ENCODE results near the gene PPP2R5A. TPM values are rescaled to one million over a fixed set of nuclear protein-coding genes. Genes with fewer than 3 reads are reported as not detected.
"Not testable (repeated sequence)": the region's sequence is repeated elsewhere in the genome, so short reads cannot be mapped to it uniquely, and the experiment has no call there.

Gene PPP2R5A
- polyA plus RNA-seq, 2 donors = 29.0 to 37.3 TPM

GRCh38 chr1:212309967-212310366, 24.8 kb downstream of the PPP2R5A start:
- peaks cover 0 to 3% of the 10 kb centered on the region in 2 donors for H3K4me1 ChIP-seq (ENCODE audit: control insufficient read depth in 2 of 2, insufficient read depth in 2 of 2, low read length in 1 of 2)
- no peaks in the 10 kb centered on the region for H3K9me3 ChIP-seq (ENCODE audit: control insufficient read depth in 2 of 2, insufficient read depth in 1 of 2, low read depth in 1 of 2, low read length in 1 of 2)
- H3K27me3 ChIP-seq (ENCODE audit: control insufficient read depth in 1 of 2, insufficient read depth in 2 of 2, low read length in 2 of 2) = no peaks in the 10 kb centered on the region
- peaks cover 0 to 2% of the 10 kb centered on the region in 2 donors for H3K36me3 ChIP-seq (ENCODE audit: control insufficient read depth in 2 of 2, insufficient read depth in 2 of 2, low read length in 1 of 2)
- H3K27ac ChIP-seq (ENCODE audit: low read depth in 2 of 2, low read length in 1 of 2) = no peak overlapping the region
- no peak overlapping the region for H3K4me3 ChIP-seq (ENCODE audit: low read depth in 1 of 2, low read length in 2 of 2)

GRCh38 chr1:212310383-212310782, 25.2 kb downstream of the PPP2R5A start:
- H3K4me3 ChIP-seq (ENCODE audit: low read depth in 1 of 2, low read length in 2 of 2) = no peak overlapping the region
- H3K27ac ChIP-seq (ENCODE audit: low read depth in 2 of 2, low read length in 1 of 2) = peak overlapping the region in 1 of 2 donors; percentile 3
- no peaks in the 10 kb centered on the region for H3K27me3 ChIP-seq (ENCODE audit: control insufficient read depth in 1 of 2, insufficient read depth in 2 of 2, low read length in 2 of 2)
- H3K4me1 ChIP-seq (ENCODE audit: control insufficient read depth in 2 of 2, insufficient read depth in 2 of 2, low read length in 1 of 2) = peaks cover 0 to 3% of the 10 kb centered on the region in 2 donors
- H3K9me3 ChIP-seq (ENCODE audit: control insufficient read depth in 2 of 2, insufficient read depth in 1 of 2, low read depth in 1 of 2, low read length in 1 of 2) = no peaks in the 10 kb centered on the region
- peaks cover 0 to 2% of the 10 kb centered on the region in 2 donors for H3K36me3 ChIP-seq (ENCODE audit: control insufficient read depth in 2 of 2, insufficient read depth in 2 of 2, low read length in 1 of 2)
- 83 to 89% methylated on average over 3 of the region's 3 CpGs for WGBS, 2 donors

GRCh38 chr1:212311836-212312497, 26.8 kb downstream of the PPP2R5A start:
- peaks cover 0 to 2% of the 10 kb centered on the region in 2 donors for H3K36me3 ChIP-seq (ENCODE audit: control insufficient read depth in 2 of 2, insufficient read depth in 2 of 2, low read length in 1 of 2)
- no peak overlapping the region for H3K27ac ChIP-seq (ENCODE audit: low read depth in 2 of 2, low read length in 1 of 2)
- 86 to 89% methylated on average over 2 of the region's 2 CpGs for WGBS, 2 donors
- H3K27me3 ChIP-seq (ENCODE audit: control insufficient read depth in 1 of 2, insufficient read depth in 2 of 2, low read length in 2 of 2) = no peaks in the 10 kb centered on the region
- no peak overlapping the region for H3K4me3 ChIP-seq (ENCODE audit: low read depth in 1 of 2, low read length in 2 of 2)
- H3K4me1 ChIP-seq (ENCODE audit: control insufficient read depth in 2 of 2, insufficient read depth in 2 of 2, low read length in 1 of 2) = peaks cover 0 to 3% of the 10 kb centered on the region in 2 donors
- no peaks in the 10 kb centered on the region for H3K9me3 ChIP-seq (ENCODE audit: control insufficient read depth in 2 of 2, insufficient read depth in 1 of 2, low read depth in 1 of 2, low read length in 1 of 2)

GRCh38 chr1:212313616-212314015, 28.4 kb downstream of the PPP2R5A start:
- peaks cover 0 to 3% of the 10 kb centered on the region in 2 donors for H3K4me1 ChIP-seq (ENCODE audit: control insufficient read depth in 2 of 2, insufficient read depth in 2 of 2, low read length in 1 of 2)
- no peak overlapping the region for H3K4me3 ChIP-seq (ENCODE audit: low read depth in 1 of 2, low read length in 2 of 2)
- H3K27me3 ChIP-seq (ENCODE audit: control insufficient read depth in 1 of 2, insufficient read depth in 2 of 2, low read length in 2 of 2) = no peaks in the 10 kb centered on the region
- peaks cover 0 to 2% of the 10 kb centered on the region in 2 donors for H3K36me3 ChIP-seq (ENCODE audit: control insufficient read depth in 2 of 2, insufficient read depth in 2 of 2, low read length in 1 of 2)
- no peak overlapping the region for H3K27ac ChIP-seq (ENCODE audit: low read depth in 2 of 2, low read length in 1 of 2)
- WGBS, 2 donors = 67 to 80% methylated on average over 2 of the region's 2 CpGs
- no peaks in the 10 kb centered on the region for H3K9me3 ChIP-seq (ENCODE audit: control insufficient read depth in 2 of 2, insufficient read depth in 1 of 2, low read depth in 1 of 2, low read length in 1 of 2)

- WGBS, 2 donors = 90 to 93% methylated on average over 2 of the region's 2 CpGs
- Histone ChIP-seq H3K4me3 (ENCODE audit: low read depth in 1 of 2, low read length in 2 of 2) (no peak overlapping the region), H3K27ac (ENCODE audit: low read depth in 2 of 2, low read length in 1 of 2) (no peak overlapping the region), H3K9me3 (ENCODE audit: control insufficient read depth in 2 of 2, insufficient read depth in 1 of 2, low read depth in 1 of 2, low read length in 1 of 2) (no peaks in the 10 kb centered on the region), H3K27me3 (ENCODE audit: control insufficient read depth in 1 of 2, insufficient read depth in 2 of 2, low read length in 2 of 2) (no peaks in the 10 kb centered on the region), H3K36me3 (ENCODE audit: control insufficient read depth in 2 of 2, insufficient read depth in 2 of 2, low read length in 1 of 2) (peaks cover 0 to 2% of the 10 kb centered on the region in 2 donors), H3K4me1 (ENCODE audit: control insufficient read depth in 2 of 2, insufficient read depth in 2 of 2, low read length in 1 of 2) (peaks cover 0 to 3% of the 10 kb centered on the region in 2 donors)
Observed at GRCh38 chr1:212315184-212315583, 30.0 kb downstream of the PPP2R5A start.

- no peaks in the 10 kb centered on the region for H3K4me1 ChIP-seq (ENCODE audit: control insufficient read depth in 2 of 2, insufficient read depth in 2 of 2, low read length in 1 of 2)
- H3K36me3 ChIP-seq (ENCODE audit: control insufficient read depth in 2 of 2, insufficient read depth in 2 of 2, low read length in 1 of 2) = peaks cover 0 to 2% of the 10 kb centered on the region in 2 donors
- no peaks in the 10 kb centered on the region for H3K9me3 ChIP-seq (ENCODE audit: control insufficient read depth in 2 of 2, insufficient read depth in 1 of 2, low read depth in 1 of 2, low read length in 1 of 2)
- no peak overlapping the region for H3K27ac ChIP-seq (ENCODE audit: low read depth in 2 of 2, low read length in 1 of 2)
- H3K27me3 ChIP-seq (ENCODE audit: control insufficient read depth in 1 of 2, insufficient read depth in 2 of 2, low read length in 2 of 2) = no peaks in the 10 kb centered on the region
- H3K4me3 ChIP-seq (ENCODE audit: low read depth in 1 of 2, low read length in 2 of 2) = no peak overlapping the region
Observed at GRCh38 chr1:212315907-212316306, 30.7 kb downstream of the PPP2R5A start.

GRCh38 chr1:212317916-212318315, 32.7 kb downstream of the PPP2R5A start:
- Histone ChIP-seq H3K9me3 (ENCODE audit: control insufficient read depth in 2 of 2, insufficient read depth in 1 of 2, low read depth in 1 of 2, low read length in 1 of 2) (no peaks in the 10 kb centered on the region), H3K36me3 (ENCODE audit: control insufficient read depth in 2 of 2, insufficient read depth in 2 of 2, low read length in 1 of 2) (peaks cover 0 to 2% of the 10 kb centered on the region in 2 donors), H3K27ac (ENCODE audit: low read depth in 2 of 2, low read length in 1 of 2) (no peak overlapping the region), H3K4me3 (ENCODE audit: low read depth in 1 of 2, low read length in 2 of 2) (no peak overlapping the region), H3K27me3 (ENCODE audit: control insufficient read depth in 1 of 2, insufficient read depth in 2 of 2, low read length in 2 of 2) (no peaks in the 10 kb centered on the region), H3K4me1 (ENCODE audit: control insufficient read depth in 2 of 2, insufficient read depth in 2 of 2, low read length in 1 of 2) (no peaks in the 10 kb centered on the region)
- WGBS, 2 donors = 77 to 88% methylated on average over 2 of the region's 2 CpGs

GRCh38 chr1:212321031-212321430, 35.8 kb downstream of the PPP2R5A start:
- H3K27ac ChIP-seq (ENCODE audit: low read depth in 2 of 2, low read length in 1 of 2); H3K36me3 ChIP-seq (ENCODE audit: control insufficient read depth in 2 of 2, insufficient read depth in 2 of 2, low read length in 1 of 2); H3K4me1 ChIP-seq (ENCODE audit: control insufficient read depth in 2 of 2, insufficient read depth in 2 of 2, low read length in 1 of 2); H3K4me3 ChIP-seq (ENCODE audit: low read depth in 1 of 2, low read length in 2 of 2); H3K9me3 ChIP-seq (ENCODE audit: control insufficient read depth in 2 of 2, insufficient read depth in 1 of 2, low read depth in 1 of 2, low read length in 1 of 2); H3K27me3 ChIP-seq (ENCODE audit: control insufficient read depth in 1 of 2, insufficient read depth in 2 of 2, low read length in 2 of 2): not testable (repeated sequence)
- 98 to 100% methylated on average over 5 to 18 of the region's 34 CpGs for WGBS, 2 donors

GRCh38 chr1:212323066-212323465, 37.9 kb downstream of the PPP2R5A start:
- H3K4me1 ChIP-seq (ENCODE audit: control insufficient read depth in 2 of 2, insufficient read depth in 2 of 2, low read length in 1 of 2) = no peaks in the 10 kb centered on the region
- H3K36me3 ChIP-seq (ENCODE audit: control insufficient read depth in 2 of 2, insufficient read depth in 2 of 2, low read length in 1 of 2) = no peaks in the 10 kb centered on the region
- H3K9me3 ChIP-seq (ENCODE audit: control insufficient read depth in 2 of 2, insufficient read depth in 1 of 2, low read depth in 1 of 2, low read length in 1 of 2) = no peaks in the 10 kb centered on the region
- WGBS, 2 donors = 56 to 64% methylated on average over 3 of the region's 3 CpGs
- H3K27ac ChIP-seq (ENCODE audit: low read depth in 2 of 2, low read length in 1 of 2) = no peak overlapping the region
- no peak overlapping the region for H3K4me3 ChIP-seq (ENCODE audit: low read depth in 1 of 2, low read length in 2 of 2)
- no peaks in the 10 kb centered on the region for H3K27me3 ChIP-seq (ENCODE audit: control insufficient read depth in 1 of 2, insufficient read depth in 2 of 2, low read length in 2 of 2)

- H3K4me3 ChIP-seq (ENCODE audit: low read depth in 1 of 2, low read length in 2 of 2) = no peak overlapping the region
- no peaks in the 10 kb centered on the region for H3K27me3 ChIP-seq (ENCODE audit: control insufficient read depth in 1 of 2, insufficient read depth in 2 of 2, low read length in 2 of 2)
- 70 to 99% methylated on average over 3 of the region's 3 CpGs for WGBS, 2 donors
- no peaks in the 10 kb centered on the region for H3K9me3 ChIP-seq (ENCODE audit: control insufficient read depth in 2 of 2, insufficient read depth in 1 of 2, low read depth in 1 of 2, low read length in 1 of 2)
- no peaks in the 10 kb centered on the region for H3K4me1 ChIP-seq (ENCODE audit: control insufficient read depth in 2 of 2, insufficient read depth in 2 of 2, low read length in 1 of 2)
- H3K36me3 ChIP-seq (ENCODE audit: control insufficient read depth in 2 of 2, insufficient read depth in 2 of 2, low read length in 1 of 2) = no peaks in the 10 kb centered on the region
- H3K27ac ChIP-seq (ENCODE audit: low read depth in 2 of 2, low read length in 1 of 2) = no peak overlapping the region
Observed at GRCh38 chr1:212326541-212326940, 41.3 kb downstream of the PPP2R5A start.

Data from esophagus (tissue), 2 donors.